Esophagus squamous epithelium (tissue), 5 donors: ENCODE measurements around the gene OR2H1. TPM values are rescaled to one million over a fixed set of nuclear protein-coding genes. Genes with fewer than 3 reads are reported as not detected.

Experiments used
- DNase-seq: peaks from one replicate; lab custom pipeline; 2025; lab: John Stamatoyannopoulos, UW
- H3K27ac ChIP-seq, 4 donors: fragments of 200-600 bp; sonication (generic); one replicate each; pipeline ENCODE4 v1.5.1; 2016 to 2019; ENCODE audit warnings: mild to moderate bottlenecking in 1 of 4
- H3K27me3 ChIP-seq, 4 donors: fragments of 200-600 bp; sonication (generic); 1 replicate in 3 of 4; 2 replicates in 1 of 4; pipeline versions ENCODE4 v1.5.1 to v1.6.0; 2017 to 2021; ENCODE audit warnings: antibody characterized with exemption in 1 of 4
- H3K36me3 ChIP-seq, 3 donors: fragments of 200-600 bp; sonication (generic); one replicate each; pipeline ENCODE4 v1.5.1; 2016 to 2019
- H3K4me1 ChIP-seq, 3 donors: fragments of 200-600 bp; sonication (generic); one replicate each; pipeline ENCODE4 v1.5.1; 2017 to 2019
- H3K4me3 ChIP-seq, 4 donors: fragments of 200-600 bp; sonication (generic); 1 replicate in 3 of 4; 2 replicates in 1 of 4; pipeline ENCODE4 v1.5.1; 2016 to 2019; ENCODE audit warnings: mild to moderate bottlenecking in 2 of 4, moderate library complexity in 1 of 4
- H3K9me3 ChIP-seq, 3 donors: fragments of 200-600 bp; sonication (generic); one replicate each; pipeline ENCODE4 v1.5.1; 2016 to 2019
- CTCF ChIP-seq, 6 experiments: fragments of 450-650 bp in 4 of 6; fragments of 200-600 bp in 2 of 6; sonication (generic) in 2 of 6; IDR thresholded peaks; one replicate each; pipeline ENCODE4 v1.5.1; 2016 to 2019; ENCODE audit warnings: antibody characterized with exemption in 6 of 6, mild to moderate bottlenecking in 4 of 6, moderate library complexity in 4 of 6
- POLR2A ChIP-seq, 4 donors: fragments of 450-650 bp; IDR thresholded peaks; one replicate each; pipeline ENCODE4 v1.6.1; 2017; ENCODE audit warnings: antibody characterized with exemption in 4 of 4, mild to moderate bottlenecking in 4 of 4, moderate library complexity in 3 of 4
- WGBS, 2 donors: methylation state at CpG; one replicate each; pipeline ENCODE4 v1.1.5; 2018; 5-methylcytosine and 5-hydroxymethylcytosine counted together
- intact Hi-C: fragments of 100-400 bp; cut with DNase I; formaldehyde crosslinking; loops from one replicate; pipeline ENCODE4 v1.15.0; 2022
- total RNA-seq, 4 donors: library from RNA; depleted of rRNA; stranded (reverse); fragments of >200 nt; gene quantifications; one replicate each; pipeline ENCODE4 v1.1.0, GENCODE V29; 2016
- donor health status: DM: yes; HTN: yes; CAD: no.

Gene OR2H1
- total RNA-seq, 4 donors from 2014 or later: not detected

GRCh38 chr6:29493261-29493660 lies 36.3 kb downstream of the OR2H1 start:
- no peaks in the 10 kb centered on the region for H3K4me1 ChIP-seq
- intact Hi-C loops: no loop called here
- H3K27me3 ChIP-seq: no peaks in the 10 kb centered on the region
- no peak overlapping the region for H3K27ac ChIP-seq
- no peak overlapping the region for H3K4me3 ChIP-seq
- 35 to 73% methylated on average over 2 of the region's 2 CpGs for WGBS, 2 donors
- DNase-seq: no peak
- TF ChIP-seq POLR2A (IDR thresholded peaks at IDR 0.05): no peak
- TF ChIP-seq CTCF (IDR thresholded peaks at IDR 0.05): no peak
- H3K9me3 ChIP-seq: no peaks in the 10 kb centered on the region
- H3K36me3 ChIP-seq: no peaks in the 10 kb centered on the region

GRCh38 chr6:29494131-29494530 lies 37.2 kb downstream of the OR2H1 start:
- WGBS, 2 donors: 0 to 60% methylated on average over 1 to 2 of the region's 2 CpGs
- no peak for TF ChIP-seq POLR2A (IDR thresholded peaks at IDR 0.05)
- TF ChIP-seq CTCF (IDR thresholded peaks at IDR 0.05): no peak
- no peaks in the 10 kb centered on the region for H3K27me3 ChIP-seq
- no peaks in the 10 kb centered on the region for H3K4me1 ChIP-seq
- H3K9me3 ChIP-seq: no peaks in the 10 kb centered on the region
- H3K36me3 ChIP-seq: no peaks in the 10 kb centered on the region
- no peak overlapping the region for H3K27ac ChIP-seq
- intact Hi-C loops: no loop called here
- DNase-seq: no peak
- H3K4me3 ChIP-seq: no peak overlapping the region

- intact Hi-C loops: no loop called here
Measured at GRCh38 chr6:29495571-29495970, 38.6 kb downstream of the OR2H1 start.

GRCh38 chr6:29496961-29497360 lies 40.0 kb downstream of the OR2H1 start:
- no peaks in the 10 kb centered on the region for H3K4me1 ChIP-seq
- no peaks in the 10 kb centered on the region for H3K9me3 ChIP-seq
- H3K4me3 ChIP-seq: no peak overlapping the region
- intact Hi-C loops: no loop called here
- no peak for DNase-seq
- H3K36me3 ChIP-seq: no peaks in the 10 kb centered on the region
- H3K27ac ChIP-seq: no peak overlapping the region
- peaks cover 0 to 17% (median 0%) of the 10 kb centered on the region in 4 donors for H3K27me3 ChIP-seq
- 64 to 78% methylated on average over 4 of the region's 4 CpGs for WGBS, 2 donors
- TF ChIP-seq CTCF (IDR thresholded peaks at IDR 0.05) (no peak), POLR2A (IDR thresholded peaks at IDR 0.05) (no peak)

More at GRCh38 chr6:29495571-29495970, 38.6 kb downstream of the OR2H1 start:
- Histone ChIP-seq H3K4me1 (no peaks in the 10 kb centered on the region), H3K9me3 (no peaks in the 10 kb centered on the region), H3K27me3 (peaks cover 0 to 6% (median 0%) of the 10 kb centered on the region in 4 donors), H3K36me3 (no peaks in the 10 kb centered on the region), H3K27ac (no peak overlapping the region), H3K4me3 (no peak overlapping the region)
- no peak for DNase-seq
- no peak for TF ChIP-seq POLR2A (IDR thresholded peaks at IDR 0.05)
- TF ChIP-seq CTCF (IDR thresholded peaks at IDR 0.05): no peak
- WGBS, 2 donors: 50 to 67% methylated on average over 2 to 4 of the region's 4 CpGs

- WGBS, 2 donors: 71 to 90% methylated on average over 4 to 5 of the region's 5 CpGs
- Histone ChIP-seq H3K27me3 (peaks cover 0 to 20% (median 0%) of the 10 kb centered on the region in 4 donors), H3K4me1 (no peaks in the 10 kb centered on the region), H3K4me3 (no peak overlapping the region), H3K27ac (no peak overlapping the region), H3K9me3 (no peaks in the 10 kb centered on the region), H3K36me3 (no peaks in the 10 kb centered on the region)
- DNase-seq: no peak
- TF ChIP-seq POLR2A (IDR thresholded peaks at IDR 0.05) (no peak), CTCF (IDR thresholded peaks at IDR 0.05) (no peak)
- intact Hi-C loops: no loop called here
Measured at GRCh38 chr6:29499704-29500103, 42.7 kb downstream of the OR2H1 start.
